GM18526 (cell line): ENCODE measurements around the gene CACNB4.

Source experiments
- POLR2A ChIP-seq: IDR thresholded peaks from 3 replicates; pipeline ENCODE4 v1.6.1; 2011; ENCODE audit not compliant: insufficient read length; ENCODE audit errors: extremely low read depth

The CACNB4 gene

DNA sequence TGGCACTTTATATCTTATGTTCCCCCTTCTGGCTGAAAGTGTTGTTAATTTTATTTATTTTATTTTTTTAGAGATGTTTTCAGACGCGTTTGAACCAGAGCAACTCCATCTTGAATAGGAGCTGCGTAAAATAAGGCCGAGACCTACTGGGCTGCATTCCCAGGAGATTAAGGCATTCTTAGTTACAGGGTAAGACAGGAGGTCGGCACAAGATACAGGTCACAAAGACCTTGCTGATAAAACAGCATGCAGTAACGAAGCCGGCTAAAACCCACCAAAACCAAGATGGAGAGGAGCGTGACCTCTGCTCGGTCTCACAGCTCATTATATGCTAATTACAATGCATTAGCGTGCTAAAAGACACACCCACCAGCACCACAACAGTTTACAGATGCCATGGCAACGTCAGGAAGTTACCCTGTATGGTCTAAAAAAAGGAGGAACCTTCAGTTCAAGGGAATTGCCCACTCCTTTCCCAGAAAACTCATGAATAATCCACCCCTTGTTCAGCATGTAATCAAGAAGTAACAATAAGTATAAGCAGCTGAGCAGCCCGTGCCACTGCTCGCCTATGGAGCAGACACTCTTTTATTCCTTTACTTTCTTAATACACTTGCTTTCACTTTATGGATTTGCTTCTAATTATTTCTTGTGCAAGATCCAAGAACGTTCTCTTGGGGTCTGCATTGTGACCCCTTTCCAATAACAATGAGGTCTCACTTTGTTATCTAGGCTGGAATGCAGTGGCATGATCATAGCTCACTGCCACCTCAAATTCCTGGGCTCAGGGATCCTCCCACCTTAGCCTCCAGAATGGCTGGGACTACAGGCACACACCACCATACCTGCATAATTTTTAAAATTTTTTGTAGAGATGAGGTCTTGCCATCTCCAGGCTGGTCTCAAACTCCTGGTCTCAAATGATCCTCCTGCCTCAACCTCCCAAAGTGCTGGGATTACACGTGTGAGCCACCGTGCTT, 55.9 kb downstream of the CACNB4 start:
- TF ChIP-seq POLR2A, result no peak

DNA sequence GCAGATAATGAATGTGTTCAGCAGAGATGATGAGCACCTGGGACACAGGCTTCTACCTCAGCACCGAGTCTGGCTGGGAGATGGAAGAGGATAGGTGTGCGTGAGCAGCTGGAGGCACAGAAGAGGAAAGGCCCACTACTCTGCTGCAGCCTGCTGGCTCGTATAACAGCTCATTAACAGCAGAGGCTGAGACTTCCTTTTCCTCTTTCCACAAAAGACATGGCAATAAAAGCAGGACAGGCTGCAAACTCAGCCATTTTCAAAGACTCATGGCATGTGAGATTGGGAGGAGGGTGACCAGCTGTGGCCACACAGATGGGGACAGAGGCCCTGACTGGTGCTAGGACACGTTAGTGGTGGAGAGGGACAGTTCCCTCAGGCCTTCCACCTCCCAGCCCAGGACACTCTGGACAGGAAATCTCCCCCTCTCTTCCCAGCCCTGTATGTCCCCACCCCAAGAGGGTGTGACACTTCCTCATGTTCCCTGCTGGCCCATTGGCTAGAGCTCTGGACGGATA, 60.3 kb downstream of the CACNB4 start:
- no peak for TF ChIP-seq POLR2A

DNA sequence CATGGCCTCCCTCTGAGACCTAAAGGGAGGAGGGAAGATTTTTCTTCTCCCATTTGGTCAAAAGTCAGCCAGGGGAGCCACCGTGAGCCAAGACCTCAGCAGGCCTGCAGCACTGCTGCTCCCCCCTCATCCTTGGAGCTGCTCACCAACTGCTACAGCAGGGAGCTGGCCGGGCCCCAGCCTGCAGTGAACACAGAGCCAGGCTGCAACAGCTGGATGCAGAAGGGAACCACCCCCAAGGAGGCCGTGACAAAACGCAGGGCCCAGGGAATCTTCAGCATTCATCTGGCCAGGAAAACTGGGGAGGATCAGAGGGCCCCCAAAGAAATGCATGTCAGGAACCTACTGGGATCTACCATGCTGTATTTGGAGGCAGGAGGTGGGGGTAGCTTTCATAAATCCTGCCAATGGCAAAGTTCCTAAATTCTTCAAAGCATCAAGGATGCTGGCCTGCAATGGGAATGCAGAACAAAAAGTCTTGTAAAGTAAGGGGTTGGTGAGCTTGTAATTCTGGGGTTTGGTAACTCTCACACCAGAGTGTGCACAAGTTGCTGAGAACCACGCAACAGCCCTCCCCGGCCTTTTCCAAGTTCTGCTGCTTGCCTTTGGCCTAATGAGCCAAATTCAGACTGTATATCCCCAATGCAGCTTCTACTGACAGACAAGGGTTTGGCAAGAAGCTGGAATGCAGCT, 61.0 kb downstream of the CACNB4 start:
- TF ChIP-seq POLR2A, result no peak

- no peak for TF ChIP-seq POLR2A
These were observed 62.0 kb downstream of the CACNB4 start for GRCh38 chr2:152036611-152037469.

GRCh38 chr2:152034257-152034801, 64.5 kb downstream of the CACNB4 start:
- no peak for TF ChIP-seq POLR2A

- TF ChIP-seq POLR2A, result no peak
These were observed 65.6 kb downstream of the CACNB4 start for GRCh38 chr2:152033011-152033925.

GRCh38 chr2:152031747-152032306, 67.0 kb downstream of the CACNB4 start:
- TF ChIP-seq POLR2A, result no peak

DNA sequence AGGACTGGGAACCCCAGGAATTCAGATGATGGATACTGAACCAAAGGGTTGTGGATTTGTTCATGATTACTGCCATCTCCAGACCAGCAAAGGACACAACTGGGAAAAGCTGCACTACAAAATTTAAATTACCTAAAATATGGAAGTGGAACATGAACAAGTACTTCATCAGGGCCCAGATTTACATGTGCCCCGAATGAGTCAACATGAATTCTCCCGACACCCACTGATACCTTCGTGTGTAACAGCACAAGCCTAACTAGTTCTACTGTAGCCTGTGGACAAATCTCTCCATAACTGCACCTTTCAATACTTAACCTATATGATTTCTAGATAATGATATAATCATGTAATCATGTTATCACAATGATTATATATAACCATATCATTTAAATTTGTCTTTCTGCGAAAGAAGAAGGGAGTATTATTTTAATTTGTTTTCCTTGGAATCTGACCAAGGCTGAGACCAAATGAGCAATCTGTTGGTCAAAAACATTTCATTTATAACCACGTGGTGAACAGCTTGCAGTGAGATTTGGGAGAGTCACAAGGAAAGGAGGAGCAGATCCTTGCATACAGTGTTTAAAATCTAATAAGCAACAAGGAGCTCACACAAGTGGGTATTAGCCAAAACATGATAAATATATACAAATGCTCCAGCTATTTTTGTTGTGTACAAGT, 70.5 kb downstream of the CACNB4 start:
- TF ChIP-seq POLR2A, result no peak

DNA sequence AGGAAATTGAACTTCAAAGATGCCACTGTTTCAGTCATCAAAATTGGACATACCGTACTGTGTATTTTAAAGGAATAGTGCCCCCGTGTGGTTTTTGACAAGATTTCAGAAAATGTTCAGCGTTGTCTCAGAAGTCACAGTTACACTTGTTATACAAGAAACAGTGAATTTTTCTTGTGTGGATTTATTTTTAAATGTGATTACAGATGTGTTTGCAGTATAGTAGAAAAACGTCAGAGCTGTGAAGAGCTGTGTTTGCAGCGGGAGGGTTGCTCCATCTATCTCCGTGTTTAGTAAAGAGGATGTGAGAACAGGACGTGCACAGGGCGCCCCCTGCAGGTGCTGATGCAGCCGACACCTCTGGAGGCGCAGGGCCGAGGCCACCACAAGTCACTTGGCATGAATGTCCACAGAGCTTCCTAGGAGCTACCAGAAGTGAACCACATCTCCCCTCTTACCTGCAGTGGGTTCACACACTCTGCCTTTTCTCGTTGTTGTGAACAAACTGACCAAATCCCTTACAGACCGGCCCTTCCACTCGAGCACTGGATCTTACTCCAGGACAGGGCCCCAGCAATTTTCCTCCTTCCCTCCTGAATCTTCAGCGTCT, 73.1 kb downstream of the CACNB4 start:
- TF ChIP-seq POLR2A, result no peak

DNA sequence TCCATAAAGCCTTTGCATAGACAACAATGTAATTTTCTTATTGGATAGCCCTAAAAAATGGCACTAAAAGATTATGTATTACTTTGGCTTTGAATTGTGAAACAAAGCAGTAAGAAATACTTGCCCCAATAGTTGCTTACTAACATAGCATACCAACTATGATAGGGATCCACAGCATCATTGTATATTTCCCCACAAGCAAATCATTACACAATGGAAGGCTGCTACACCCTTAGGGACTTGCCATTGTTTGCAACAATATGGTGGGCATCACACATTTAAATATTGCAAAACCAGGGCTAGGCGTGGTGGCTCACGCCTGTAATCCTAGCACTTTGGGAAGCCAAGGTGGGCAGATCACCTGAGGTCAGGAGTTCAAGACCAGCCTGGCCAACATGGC, 74.4 kb downstream of the CACNB4 start:
- no peak for TF ChIP-seq POLR2A

GRCh38 chr2:152022090-152022489, 76.8 kb downstream of the CACNB4 start:
- TF ChIP-seq POLR2A, result no peak

DNA sequence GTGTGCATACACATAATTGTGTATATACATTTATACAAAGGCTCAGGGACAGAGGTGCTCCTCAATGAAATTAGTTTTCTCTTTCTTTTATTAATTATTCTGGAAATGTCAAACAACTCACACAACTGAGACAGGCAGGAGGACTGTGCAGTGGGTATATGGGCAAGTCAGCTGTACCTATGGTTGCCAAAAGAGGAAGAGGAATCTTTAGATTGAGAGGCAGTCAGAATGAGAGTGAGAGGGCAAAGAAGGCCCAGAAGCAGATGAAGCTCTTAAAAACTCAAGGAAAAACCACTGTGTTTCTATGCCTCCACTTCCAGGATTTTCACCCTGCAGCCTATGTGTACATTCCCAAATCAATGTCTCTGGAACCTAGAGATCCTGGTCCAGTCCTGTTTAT, 79.1 kb downstream of the CACNB4 start:
- TF ChIP-seq POLR2A, result no peak
